Measurements from ENCODE around the gene MORC3.
"Not testable (repeated sequence)": the region's sequence is repeated elsewhere in the genome, so short reads cannot be mapped to it uniquely, and the experiment has no call there.

MORC3 gene, protein sequence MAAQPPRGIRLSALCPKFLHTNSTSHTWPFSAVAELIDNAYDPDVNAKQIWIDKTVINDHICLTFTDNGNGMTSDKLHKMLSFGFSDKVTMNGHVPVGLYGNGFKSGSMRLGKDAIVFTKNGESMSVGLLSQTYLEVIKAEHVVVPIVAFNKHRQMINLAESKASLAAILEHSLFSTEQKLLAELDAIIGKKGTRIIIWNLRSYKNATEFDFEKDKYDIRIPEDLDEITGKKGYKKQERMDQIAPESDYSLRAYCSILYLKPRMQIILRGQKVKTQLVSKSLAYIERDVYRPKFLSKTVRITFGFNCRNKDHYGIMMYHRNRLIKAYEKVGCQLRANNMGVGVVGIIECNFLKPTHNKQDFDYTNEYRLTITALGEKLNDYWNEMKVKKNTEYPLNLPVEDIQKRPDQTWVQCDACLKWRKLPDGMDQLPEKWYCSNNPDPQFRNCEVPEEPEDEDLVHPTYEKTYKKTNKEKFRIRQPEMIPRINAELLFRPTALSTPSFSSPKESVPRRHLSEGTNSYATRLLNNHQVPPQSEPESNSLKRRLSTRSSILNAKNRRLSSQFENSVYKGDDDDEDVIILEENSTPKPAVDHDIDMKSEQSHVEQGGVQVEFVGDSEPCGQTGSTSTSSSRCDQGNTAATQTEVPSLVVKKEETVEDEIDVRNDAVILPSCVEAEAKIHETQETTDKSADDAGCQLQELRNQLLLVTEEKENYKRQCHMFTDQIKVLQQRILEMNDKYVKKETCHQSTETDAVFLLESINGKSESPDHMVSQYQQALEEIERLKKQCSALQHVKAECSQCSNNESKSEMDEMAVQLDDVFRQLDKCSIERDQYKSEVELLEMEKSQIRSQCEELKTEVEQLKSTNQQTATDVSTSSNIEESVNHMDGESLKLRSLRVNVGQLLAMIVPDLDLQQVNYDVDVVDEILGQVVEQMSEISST

DNA sequence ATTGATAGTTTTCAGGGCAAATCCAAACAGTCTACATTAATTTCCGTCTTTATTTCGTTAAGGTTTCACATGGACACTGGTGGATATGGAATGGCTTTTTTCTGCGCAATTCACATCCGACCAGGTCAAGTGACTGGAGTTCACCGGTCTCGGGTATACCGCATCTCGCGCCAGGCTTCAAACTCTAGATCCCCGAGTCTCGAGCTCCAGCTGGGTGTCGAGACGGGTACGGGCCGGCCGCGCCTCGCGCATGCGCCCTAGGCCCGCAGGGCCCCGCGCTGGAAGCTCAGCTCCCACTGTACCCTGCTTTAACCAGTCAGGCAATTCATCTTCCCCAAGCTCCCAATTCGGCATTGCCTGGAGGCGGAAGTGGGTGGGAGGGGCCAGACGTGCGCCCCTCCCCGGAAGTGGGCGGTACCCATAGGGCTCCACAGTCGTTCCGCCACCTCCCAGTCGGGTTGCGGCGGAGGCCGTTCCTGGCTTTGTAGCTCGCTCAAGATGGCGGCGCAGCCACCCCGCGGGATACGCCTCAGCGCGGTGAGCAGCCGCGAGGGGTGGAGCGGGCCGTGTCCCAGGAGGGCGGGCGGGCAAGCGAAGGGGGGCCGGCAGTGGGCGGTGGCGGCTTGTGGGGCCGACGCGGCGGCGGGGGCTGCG, at the start of gene MORC3:
TSS of gene MORC3 (plus strand) at position 431 of the 654 bp plus-strand sequence. CDS start at position 499, 68 bp downstream.
- Histone ChIP-seq H3K9ac (ENCODE audit: low read length) (peak within 1 kb of the TSS; percentile 91), H3K4me3 (ENCODE audit: low read length) (peak within 1 kb of the TSS; percentile 81), H3K4me1 (ENCODE audit: control insufficient read depth, insufficient read depth, low read length) (peaks cover 17% of the 10 kb centered on the region), H3K9me3 (ENCODE audit: control insufficient read depth, low read length) (no peaks in the 10 kb centered on the region), H3K36me3 (ENCODE audit: control insufficient read depth, insufficient read depth, low read length) (no peaks in the 10 kb centered on the region), H3K27me3 (ENCODE audit: control insufficient read depth, insufficient read depth, low read length) (no peaks in the 10 kb centered on the region)

- not testable (repeated sequence) for H3K36me3 ChIP-seq (ENCODE audit: control insufficient read depth, insufficient read depth, low read length); H3K9ac ChIP-seq (ENCODE audit: low read length); H3K27me3 ChIP-seq (ENCODE audit: control insufficient read depth, insufficient read depth, low read length); H3K4me3 ChIP-seq (ENCODE audit: low read length); H3K4me1 ChIP-seq (ENCODE audit: control insufficient read depth, insufficient read depth, low read length); H3K9me3 ChIP-seq (ENCODE audit: control insufficient read depth, low read length)
Observed at GRCh38 chr21:36270786-36271695, 49.0 kb upstream of the MORC3 start.

GRCh38 chr21:36274128-36274527, 45.9 kb upstream of the MORC3 start:
- no peak overlapping the region for H3K4me3 ChIP-seq (ENCODE audit: low read length)
- H3K27me3 ChIP-seq (ENCODE audit: control insufficient read depth, insufficient read depth, low read length): no peaks in the 10 kb centered on the region
- no peak overlapping the region for H3K9ac ChIP-seq (ENCODE audit: low read length)
- H3K9me3 ChIP-seq (ENCODE audit: control insufficient read depth, low read length): no peaks in the 10 kb centered on the region
- peaks cover 4% of the 10 kb centered on the region for H3K36me3 ChIP-seq (ENCODE audit: control insufficient read depth, insufficient read depth, low read length)
- no peaks in the 10 kb centered on the region for H3K4me1 ChIP-seq (ENCODE audit: control insufficient read depth, insufficient read depth, low read length)

DNA sequence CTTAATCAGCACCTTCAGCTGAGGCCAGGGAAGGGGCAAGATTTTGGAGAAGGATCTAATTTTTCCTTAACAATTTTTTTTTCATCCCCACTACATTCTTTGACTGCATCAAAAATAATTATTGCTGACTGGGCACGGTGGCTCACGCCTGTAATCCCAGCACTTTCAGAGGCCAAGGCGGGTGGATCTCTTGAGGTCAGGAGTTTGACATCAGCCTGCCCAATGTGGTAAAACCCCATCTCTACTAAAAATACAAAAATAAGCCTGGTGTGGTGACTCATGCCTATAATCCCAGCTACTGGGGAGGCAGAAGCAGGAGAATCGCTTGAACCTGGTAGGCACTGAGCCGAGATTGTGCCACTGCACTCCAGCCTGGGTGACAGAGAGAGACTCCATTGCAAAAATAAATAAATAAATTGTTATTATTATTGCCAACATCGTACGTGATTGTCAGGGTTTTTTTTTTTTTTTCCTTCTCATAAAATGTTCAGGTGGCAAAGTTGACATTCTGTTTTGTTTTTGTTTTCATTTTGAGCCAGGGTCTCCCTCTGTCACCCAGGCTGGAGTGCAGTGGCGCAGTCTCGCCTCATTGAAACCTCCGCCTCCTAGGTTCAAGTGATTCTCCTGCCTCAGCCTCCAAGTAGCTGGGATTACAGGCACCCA, 37.3 kb upstream of the MORC3 start:
- Histone ChIP-seq H3K4me1 (ENCODE audit: control insufficient read depth, insufficient read depth, low read length) (no peaks in the 10 kb centered on the region), H3K9ac (ENCODE audit: low read length) (no peak overlapping the region), H3K9me3 (ENCODE audit: control insufficient read depth, low read length) (no peaks in the 10 kb centered on the region), H3K27me3 (ENCODE audit: control insufficient read depth, insufficient read depth, low read length) (no peaks in the 10 kb centered on the region), H3K4me3 (ENCODE audit: low read length) (no peak overlapping the region), H3K36me3 (ENCODE audit: control insufficient read depth, insufficient read depth, low read length) (no peaks in the 10 kb centered on the region)

GRCh38 chr21:36283231-36283622, 36.8 kb upstream of the MORC3 start:
- H3K36me3 ChIP-seq (ENCODE audit: control insufficient read depth, insufficient read depth, low read length): not testable (repeated sequence)

GRCh38 chr21:36288651-36289243, 31.2 kb upstream of the MORC3 start:
- Histone ChIP-seq H3K9ac (ENCODE audit: low read length) (no peak overlapping the region), H3K27me3 (ENCODE audit: control insufficient read depth, insufficient read depth, low read length) (no peaks in the 10 kb centered on the region), H3K4me3 (ENCODE audit: low read length) (no peak overlapping the region), H3K4me1 (ENCODE audit: control insufficient read depth, insufficient read depth, low read length) (no peaks in the 10 kb centered on the region), H3K36me3 (ENCODE audit: control insufficient read depth, insufficient read depth, low read length) (peaks cover 6% of the 10 kb centered on the region), H3K9me3 (ENCODE audit: control insufficient read depth, low read length) (no peaks in the 10 kb centered on the region)

More at GRCh38 chr21:36283231-36283622, 36.8 kb upstream of the MORC3 start:
- H3K9ac ChIP-seq (ENCODE audit: low read length); H3K9me3 ChIP-seq (ENCODE audit: control insufficient read depth, low read length); H3K27me3 ChIP-seq (ENCODE audit: control insufficient read depth, insufficient read depth, low read length); H3K4me1 ChIP-seq (ENCODE audit: control insufficient read depth, insufficient read depth, low read length); H3K4me3 ChIP-seq (ENCODE audit: low read length): not testable (repeated sequence)

GRCh38 chr21:36291509-36291908, 28.5 kb upstream of the MORC3 start:
- no peak overlapping the region for H3K4me3 ChIP-seq (ENCODE audit: low read length)
- peaks cover 6% of the 10 kb centered on the region for H3K36me3 ChIP-seq (ENCODE audit: control insufficient read depth, insufficient read depth, low read length)
- no peaks in the 10 kb centered on the region for H3K27me3 ChIP-seq (ENCODE audit: control insufficient read depth, insufficient read depth, low read length)
- no peaks in the 10 kb centered on the region for H3K4me1 ChIP-seq (ENCODE audit: control insufficient read depth, insufficient read depth, low read length)
- H3K9me3 ChIP-seq (ENCODE audit: control insufficient read depth, low read length): no peaks in the 10 kb centered on the region
- H3K9ac ChIP-seq (ENCODE audit: low read length): no peak overlapping the region

- Histone ChIP-seq H3K27me3 (ENCODE audit: control insufficient read depth, insufficient read depth, low read length) (no peaks in the 10 kb centered on the region), H3K4me3 (ENCODE audit: low read length) (no peak overlapping the region), H3K9ac (ENCODE audit: low read length) (peak overlapping the region; percentile 2), H3K4me1 (ENCODE audit: control insufficient read depth, insufficient read depth, low read length) (peaks cover 27% of the 10 kb centered on the region), H3K9me3 (ENCODE audit: control insufficient read depth, low read length) (no peaks in the 10 kb centered on the region), H3K36me3 (ENCODE audit: control insufficient read depth, insufficient read depth, low read length) (no peaks in the 10 kb centered on the region)
Observed at GRCh38 chr21:36297406-36297937, 22.5 kb upstream of the MORC3 start.

- no peaks in the 10 kb centered on the region for H3K27me3 ChIP-seq (ENCODE audit: control insufficient read depth, insufficient read depth, low read length)
- peak overlapping the region; percentile 2 for H3K9ac ChIP-seq (ENCODE audit: low read length)
- no peaks in the 10 kb centered on the region for H3K36me3 ChIP-seq (ENCODE audit: control insufficient read depth, insufficient read depth, low read length)
- no peak overlapping the region for H3K4me3 ChIP-seq (ENCODE audit: low read length)
- peaks cover 27% of the 10 kb centered on the region for H3K4me1 ChIP-seq (ENCODE audit: control insufficient read depth, insufficient read depth, low read length)
- H3K9me3 ChIP-seq (ENCODE audit: control insufficient read depth, low read length): no peaks in the 10 kb centered on the region
Observed at GRCh38 chr21:36297938-36298572, 21.9 kb upstream of the MORC3 start.

DNA sequence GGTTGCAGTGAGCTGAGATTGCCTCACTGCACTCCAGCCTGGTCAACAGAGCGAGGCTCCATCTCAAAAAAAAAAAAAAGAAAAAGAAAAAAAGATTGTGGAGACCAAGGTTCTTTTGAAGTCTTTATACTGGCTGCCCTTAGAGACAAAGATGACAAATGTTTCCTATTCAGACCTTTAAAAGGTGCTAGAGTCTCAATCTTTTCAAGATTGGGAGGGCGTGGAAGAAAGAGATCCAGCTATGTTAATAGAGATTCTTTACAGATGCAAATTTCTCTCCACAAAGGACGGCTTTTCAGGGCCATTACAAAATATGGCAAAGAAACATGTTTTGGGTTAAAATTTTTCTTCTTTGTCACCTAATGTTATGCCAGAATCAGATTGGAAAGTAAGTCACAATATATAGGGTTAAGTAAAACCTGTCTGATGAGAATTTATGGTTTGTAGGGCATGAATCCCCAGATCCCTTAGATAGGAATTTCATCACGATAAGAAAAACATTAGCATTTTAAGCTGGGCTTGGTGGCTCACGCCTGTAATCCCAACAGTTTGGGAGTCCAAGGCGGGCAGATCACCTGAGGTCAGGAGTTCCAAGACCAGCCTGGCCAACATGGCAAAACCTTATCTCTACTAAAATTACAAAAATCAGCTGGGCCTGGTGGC, 13.0 kb upstream of the MORC3 start:
- no peak overlapping the region for H3K4me3 ChIP-seq (ENCODE audit: low read length)
- no peaks in the 10 kb centered on the region for H3K27me3 ChIP-seq (ENCODE audit: control insufficient read depth, insufficient read depth, low read length)
- peaks cover 4% of the 10 kb centered on the region for H3K4me1 ChIP-seq (ENCODE audit: control insufficient read depth, insufficient read depth, low read length)
- H3K9ac ChIP-seq (ENCODE audit: low read length): no peak overlapping the region
- no peaks in the 10 kb centered on the region for H3K9me3 ChIP-seq (ENCODE audit: control insufficient read depth, low read length)
- no peaks in the 10 kb centered on the region for H3K36me3 ChIP-seq (ENCODE audit: control insufficient read depth, insufficient read depth, low read length)

Measured in mucosa of stomach (tissue), 1 donor.